GM12878 (cell line): Measurements from ENCODE around the gene MED10. TPM values are rescaled to one million over a fixed set of nuclear protein-coding genes. Genes with fewer than 3 reads are reported as not detected.

Experiments used
- ATAC-seq: fragments of 200-7000 bp; cut with Tn5 transposase; 3 replicates; pipeline ENCODE4 v1.9.1; 2020; ENCODE audit warnings: mild to moderate bottlenecking, moderate library complexity
- BruUV-seq: library from RNA; stranded (reverse); fragments of 400-500 nt; replicated peaks from 2 replicates; lab custom pipeline; 2021; lab: Mats Ljungman, UMichigan
- CTCF ChIA-PET: fragments of 300-600 bp; sonication (Branson Sonifier 250); formaldehyde crosslinking; extraction: SDS; loops from one replicate; lab custom pipeline; 2021; ENCODE audit warnings: inconsistent platforms; lab: Yijun Ruan, JAX
- POLR2A ChIA-PET: fragments of 350-600 bp; formaldehyde crosslinking; extraction: SDS; loops from one replicate; lab custom pipeline; 2021; ENCODE audit warnings: inconsistent platforms; lab: Charles Lee
- RAD21 ChIA-PET: fragments of 300-600 bp; sonication (Branson Sonifier 250); formaldehyde crosslinking; loops from one replicate; lab custom pipeline; 2023; ENCODE audit warnings: antibody characterized with exemption; ENCODE audit not compliant: unreplicated experiment; lab: Charles Lee
- SMC1A ChIA-PET: fragments of 300-600 bp; sonication (Branson Sonifier 250); formaldehyde crosslinking; loops from one replicate; lab custom pipeline; 2023; ENCODE audit not compliant: unreplicated experiment, uncharacterized antibody; lab: Charles Lee
- DNase-seq: peaks from one replicate; pipeline ENCODE4 v3.0.0-alpha.2; 2011; ENCODE audit warnings: low read depth, low spot score
- FAIRE-seq: peaks from 3 replicates; lab custom pipeline; 2011; peaks lifted over from hg19 to GRCh38; lab: Jason Lieb, UNC
- H2AFZ ChIP-seq: 2 replicates; pipeline ENCODE4 v1.6.0; 2011; ENCODE audit warnings: low read depth, low read length, control low read depth; ENCODE audit not compliant: control insufficient read depth
- H3K27ac ChIP-seq: 2 replicates; pipeline ENCODE4 v1.5.1; 2011; ENCODE audit warnings: control low read depth; ENCODE audit not compliant: control insufficient read depth, insufficient read depth
- H3K27me3 ChIP-seq, 2 experiments: replicated peaks in 1 of 2; 2 replicates each; pipeline versions ENCODE4 v1.6.0 to v1.6.1; 2011; ENCODE audit warnings: low read length in 1 of 2; ENCODE audit not compliant: control insufficient read depth in 2 of 2, insufficient read depth in 2 of 2
- H3K36me3 ChIP-seq, 2 experiments: 2 replicates each; pipeline ENCODE4 v1.5.1; 2011; ENCODE audit warnings: low read length in 1 of 2; ENCODE audit not compliant: control insufficient read depth in 2 of 2, insufficient read depth in 2 of 2
- H3K4me1 ChIP-seq: 2 replicates; pipeline ENCODE4 v1.6.1; 2011; ENCODE audit warnings: mild to moderate bottlenecking, low read length, moderate library complexity, mixed read lengths; ENCODE audit not compliant: control insufficient read depth, insufficient read depth
- H3K4me2 ChIP-seq: 2 replicates; pipeline ENCODE4 v1.6.0; 2011; ENCODE audit warnings: control low read depth; ENCODE audit not compliant: control insufficient read depth, insufficient read depth
- H3K4me3 ChIP-seq: fragments of 200-600 bp; sonication (generic); 2 replicates; pipeline ENCODE4 v1.5.1; 2016
- H3K79me2 ChIP-seq: 2 replicates; pipeline ENCODE4 v1.6.0; 2011; ENCODE audit warnings: low read length; ENCODE audit not compliant: control insufficient read depth, insufficient read depth
- H3K9ac ChIP-seq: 2 replicates; pipeline ENCODE4 v1.8.0; 2011; ENCODE audit warnings: low read length, control low read depth, mixed read lengths; ENCODE audit not compliant: control insufficient read depth, insufficient read depth
- H3K9me3 ChIP-seq: replicated peaks from 3 replicates; pipeline ENCODE4 v1.5.1; 2011; ENCODE audit warnings: mild to moderate bottlenecking, low read length; ENCODE audit not compliant: control insufficient read depth, insufficient read depth
- H4K20me1 ChIP-seq: 2 replicates; pipeline ENCODE4 v1.6.0; 2011; ENCODE audit not compliant: control insufficient read depth, insufficient read depth
- EP300 ChIP-seq, 2 experiments: fragments of 150-350 bp in 1 of 2; IDR thresholded peaks; 2 replicates each; pipeline ENCODE4 v1.6.1; 2011 to 2012; ENCODE audit warnings: low read depth in 2 of 2, low read length in 2 of 2, borderline replicate concordance in 1 of 2, improper control_type of control experiment in 1 of 2, inconsistent platforms in 1 of 2; ENCODE audit not compliant: control insufficient read depth in 1 of 2
- ETV6 ChIP-seq, 2 experiments: fragments of 450-650 bp in 1 of 2; IDR thresholded peaks in 1 of 2; conservative IDR thresholded peaks in 1 of 2; 2 replicates each; pipeline ENCODE4 v1.6.1; 2014; ENCODE audit warnings: antibody characterized with exemption in 1 of 2, borderline replicate concordance in 1 of 2, low read depth in 1 of 2, mild to moderate bottlenecking in 1 of 2, moderate library complexity in 1 of 2
- EZH2 ChIP-seq: IDR thresholded peaks from 2 replicates; pipeline ENCODE4 v1.6.1; 2012; ENCODE audit warnings: low read depth, mild to moderate bottlenecking, control low read depth, inconsistent platforms, low read length, borderline replicate concordance; ENCODE audit not compliant: control insufficient read depth
- FOXM1 ChIP-seq: IDR thresholded peaks from 2 replicates; pipeline ENCODE4 v1.6.1; 2012; ENCODE audit warnings: low read depth, mild to moderate bottlenecking, inconsistent platforms, low read length, moderate library complexity
- NFXL1 ChIP-seq: fragments of 450-650 bp; IDR thresholded peaks from 2 replicates; pipeline ENCODE4 v1.6.1; 2017; ENCODE audit warnings: antibody characterized with exemption, mild to moderate bottlenecking, borderline replicate concordance
- RCOR1 ChIP-seq: conservative IDR thresholded peaks from 2 replicates; pipeline ENCODE4 v1.6.1; 2012; ENCODE audit warnings: low read depth, low read length, improper control_type of control experiment
- ZNF592 ChIP-seq: fragments of 450-650 bp; IDR thresholded peaks from 2 replicates; pipeline ENCODE4 v1.6.1; 2017; ENCODE audit warnings: mild to moderate bottlenecking, moderate library complexity
- WGBS: methylation state at CpG from one replicate; pipeline ENCODE4 v1.1.6; 2016; ENCODE audit warnings: low lambda C conversion rate; ENCODE audit not compliant: insufficient replicate concordance, insufficient coverage; ENCODE audit errors: missing lambda C conversion rate; 5-methylcytosine and 5-hydroxymethylcytosine counted together
- in situ Hi-C: fragments of 300-500 bp; cut with MboI; formaldehyde crosslinking; loops from 9 replicates; pipeline ENCODE4 v1.14.3; 2018; ENCODE audit warnings: mixed read lengths
- intact Hi-C: fragments of 100-400 bp; cut with micrococcal nuclease; formaldehyde crosslinking; loops from one replicate; pipeline ENCODE4 v1.14.2; 2022; ENCODE audit not compliant: unreplicated experiment
- polyA plus RNA-seq, 11 experiments: library from polyadenylated mRNA; depleted of rRNA in 4 of 11; unstranded in 6 of 11; stranded (reverse) in 5 of 11; fragments of >200 nt; fragmentation: Nextera tagmentation in 4 of 11; fragmentation: Illumina TruSeq in 1 of 11; extraction: Ambion mirVana in 4 of 11; extraction: Trizol in 1 of 11; gene quantifications; 1 replicate in 1 of 11; 2 replicates in 10 of 11; pipeline versions ENCODE4 v1.2.1 to v1.2.3, GENCODE V29; 2011 to 2016; ENCODE audit warnings: inconsistent platforms in 2 of 11, missing spikeins in 2 of 11, low read depth in 1 of 11
- total RNA-seq, 4 experiments: library from RNA; depleted of rRNA in 3 of 4; stranded (reverse); fragments of >200 nt in 3 of 4; fragmentation: Illumina TruSeq in 1 of 4; extraction: Trizol in 1 of 4; gene quantifications; 2 replicates each; pipeline versions ENCODE4 v1.2.1 to v1.2.3, GENCODE V29; 2013 to 2021

Gene MED10
- total and polyA plus RNA-seq, 10 of the 15 experiments (the other 5 are each of a cell fraction or from before 2014, with no cell fraction given) = 21.2 to 111 (median 46.6) TPM

DNA sequence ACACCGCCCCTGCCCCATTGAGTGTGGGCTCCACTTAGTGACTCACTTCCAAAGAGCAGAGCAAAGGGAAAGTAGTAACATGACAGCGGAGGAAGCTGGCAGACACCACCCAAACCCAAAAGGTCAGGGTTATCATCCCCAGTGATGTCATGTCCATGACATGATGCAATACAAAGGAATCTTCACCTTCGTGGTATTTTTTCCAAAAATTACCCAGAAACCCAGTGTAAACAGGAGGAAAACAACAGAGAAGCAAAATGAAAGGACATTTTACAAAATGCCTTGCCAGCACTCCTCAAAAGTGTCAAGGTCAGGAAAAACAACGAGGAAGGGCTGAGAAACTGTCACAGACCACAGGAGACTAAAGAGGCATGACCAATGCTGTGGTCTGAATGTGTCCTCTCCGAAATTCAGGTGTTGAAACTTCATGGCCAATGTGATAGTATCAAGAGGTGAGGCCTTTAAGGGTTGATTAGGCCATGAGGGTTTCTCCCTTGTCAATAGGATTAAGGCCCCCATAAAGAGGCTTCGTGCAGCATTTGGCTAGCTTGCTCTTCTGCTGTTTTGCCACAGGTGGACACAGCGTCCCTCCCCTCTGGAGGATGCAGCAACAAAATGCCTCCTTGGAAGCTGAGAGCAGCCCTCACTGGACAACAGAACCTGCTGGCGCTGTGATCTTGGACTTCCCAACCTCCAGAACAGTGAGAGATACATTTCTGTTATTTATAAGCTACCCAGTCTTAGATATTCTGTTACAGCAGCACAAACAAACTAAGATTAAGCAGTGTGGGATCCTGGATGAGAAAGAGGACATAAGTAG is 30.5 kb upstream of the MED10 start:
- POLR2A ChIA-PET = no interaction called here
- no peak for DNase-seq
- CTCF ChIA-PET = interaction anchor here (1.2 kb wide), 1 partner anchor 10 kb away, joined by 3 read pairs; no protein-coding TSS in a partner anchor
- Histone ChIP-seq H3K4me2 (no peak overlapping the region), H3K4me3 (no peak overlapping the region), H4K20me1 (no peaks in the 10 kb centered on the region), H3K4me1 (no peaks in the 10 kb centered on the region), H3K9me3 (no peaks in the 10 kb centered on the region; the same call in 2 of the 3 replicates), H3K27ac (no peak overlapping the region), H3K27me3 (peaks cover 0 to 2% of the 10 kb centered on the region in 2 experiments; a peak in 1 of 4 replicates), H3K36me3 (no peaks in the 10 kb centered on the region), H3K79me2 (no peaks in the 10 kb centered on the region), H2AFZ (no peak overlapping the region), H3K9ac (no peak overlapping the region)
- no peak for FAIRE-seq
- no TSS peak for BruUV-seq
- in situ Hi-C loops = no loop called here
- intact Hi-C loops = no loop called here
- SMC1A ChIA-PET = interaction anchor here (1.7 kb wide), 1 partner anchor 84 kb away, joined by 4 read pairs; no protein-coding TSS in a partner anchor
- peak; percentile 36 for ATAC-seq
- RAD21 ChIA-PET = no interaction called here
- no peak for TF ChIP-seq EP300 (IDR thresholded peaks at IDR 0.05; ENCODE audit: borderline replicate concordance in 1 of 2, control insufficient read depth in 1 of 2, low read depth in 2 of 2, low read length in 2 of 2)
- TF ChIP-seq FOXM1 = no peak
- TF ChIP-seq EZH2 = no peak
- 34% methylated on average over 8 of the region's 8 CpGs for WGBS

DNA sequence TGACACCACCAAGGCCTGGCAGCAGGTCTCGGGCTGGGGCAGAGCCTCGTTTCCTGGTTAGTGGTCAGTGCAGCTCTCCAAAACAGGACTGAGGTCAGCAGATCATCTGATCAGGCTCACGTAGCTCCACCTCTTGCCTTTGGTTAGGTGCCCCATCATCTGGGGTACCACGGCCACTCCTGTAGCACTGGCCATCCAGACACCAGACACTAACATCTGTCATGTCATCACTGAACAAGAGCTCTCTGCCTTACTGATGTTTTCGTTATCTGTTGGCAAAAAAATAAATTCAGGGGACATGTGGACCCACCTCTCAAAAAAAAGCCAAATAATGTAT is 29.9 kb upstream of the MED10 start:
- ATAC-seq (no peak), FAIRE-seq (no peak), DNase-seq (no peak)
- Histone ChIP-seq H3K27me3 (peaks cover 0 to 2% of the 10 kb centered on the region in 2 experiments; a peak in 1 of 4 replicates), H3K4me1 (peaks cover 4% of the 10 kb centered on the region), H3K27ac (no peak overlapping the region), H3K4me2 (no peak overlapping the region), H2AFZ (no peak overlapping the region), H3K36me3 (no peaks in the 10 kb centered on the region), H3K9me3 (no peaks in the 10 kb centered on the region; the same call in 2 of the 3 replicates), H4K20me1 (no peaks in the 10 kb centered on the region), H3K79me2 (no peaks in the 10 kb centered on the region), H3K4me3 (no peak overlapping the region), H3K9ac (no peak overlapping the region)
- ChIA-PET CTCF (no interaction called here), POLR2A (no interaction called here), RAD21 (no interaction called here), SMC1A (interaction anchor here (1.0 to 1.7 kb wide), 2 partner anchors 14 to 85 kb away, joined by 3 to 4 read pairs; no protein-coding TSS in a partner anchor)
- in situ Hi-C loops = no loop called here
- intact Hi-C loops = no loop called here
- no TSS peak for BruUV-seq
- 16% methylated on average over 5 of the region's 5 CpGs for WGBS
- TF ChIP-seq EZH2 (no peak), ETV6 (conservative IDR thresholded peaks at IDR 0.05 in 1 of 2, IDR thresholded peaks at IDR 0.05 in 1 of 2; ENCODE audit: borderline replicate concordance in 1 of 2, low read depth in 1 of 2) (no peak), RCOR1 (no peak), NFXL1 (no peak), ZNF592 (no peak)
